Adipocyte (in vitro differentiated cells): ENCODE measurements around the gene CD109.
A peak's percentile ranks its signal among the peaks of the same experiment; 100 is the strongest.
"Not testable (repeated sequence)": the region's sequence is repeated elsewhere in the genome, so short reads cannot be mapped to it uniquely, and the experiment has no call there.

Experiments
- DNase-seq: peaks from one replicate; pipeline ENCODE4 v3.0.0-alpha.2; 2015; ENCODE audit warnings: low read depth
- H3K27me3 ChIP-seq: replicated peaks from 2 replicates; pipeline ENCODE4 v1.7.0; 2013; ENCODE audit warnings: mild to moderate bottlenecking, low read length, moderate library complexity; ENCODE audit not compliant: control insufficient read depth, insufficient read depth
- H3K36me3 ChIP-seq: 2 replicates; pipeline ENCODE4 v1.7.0; 2013; ENCODE audit warnings: low read length, mild to moderate bottlenecking, moderate library complexity; ENCODE audit not compliant: control insufficient read depth, insufficient read depth, severe bottlenecking
- H3K4me1 ChIP-seq: 2 replicates; pipeline ENCODE4 v1.7.0; 2013; ENCODE audit warnings: mild to moderate bottlenecking, low read length, moderate library complexity; ENCODE audit not compliant: control insufficient read depth, insufficient read depth
- H3K4me3 ChIP-seq: 2 replicates; pipeline ENCODE4 v1.7.0; 2013; ENCODE audit warnings: mild to moderate bottlenecking, low read length, moderate library complexity
- H3K9ac ChIP-seq: 2 replicates; pipeline ENCODE4 v1.7.0; 2013; ENCODE audit warnings: mild to moderate bottlenecking, low read length, moderate library complexity
- H3K9me3 ChIP-seq: 2 replicates; pipeline ENCODE4 v1.7.0; 2013; ENCODE audit warnings: mild to moderate bottlenecking, low read length, moderate library complexity; ENCODE audit not compliant: control insufficient read depth

Gene CD109

DNA sequence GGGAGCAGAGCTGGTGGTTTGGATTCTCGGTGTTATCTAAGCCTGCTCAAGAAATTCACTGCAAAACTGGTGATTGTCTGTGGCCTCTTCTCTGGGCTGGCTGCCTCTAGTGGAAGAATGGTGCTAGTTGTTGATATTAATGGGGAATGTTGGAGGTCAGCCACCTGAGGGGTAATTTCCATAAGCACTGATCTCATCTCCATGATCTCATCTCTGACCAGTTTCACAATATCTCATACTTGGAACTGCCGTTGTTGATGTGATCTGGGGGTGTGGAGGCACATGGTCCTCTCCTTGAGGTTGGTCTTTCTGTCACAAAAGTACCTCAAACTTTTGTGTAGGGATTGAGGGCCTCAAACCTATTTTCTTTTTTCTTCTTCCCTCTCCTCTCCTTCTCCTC lies 102.6 kb downstream of the CD109 start:
- Histone ChIP-seq H3K36me3 (peaks cover 6% of the 10 kb centered on the region), H3K27me3 (no peaks in the 10 kb centered on the region), H3K4me3 (no peak overlapping the region), H3K4me1 (peaks cover 42% of the 10 kb centered on the region), H3K9me3 (no peaks in the 10 kb centered on the region), H3K9ac (no peak overlapping the region)
- peak; percentile 87 for DNase-seq

DNA sequence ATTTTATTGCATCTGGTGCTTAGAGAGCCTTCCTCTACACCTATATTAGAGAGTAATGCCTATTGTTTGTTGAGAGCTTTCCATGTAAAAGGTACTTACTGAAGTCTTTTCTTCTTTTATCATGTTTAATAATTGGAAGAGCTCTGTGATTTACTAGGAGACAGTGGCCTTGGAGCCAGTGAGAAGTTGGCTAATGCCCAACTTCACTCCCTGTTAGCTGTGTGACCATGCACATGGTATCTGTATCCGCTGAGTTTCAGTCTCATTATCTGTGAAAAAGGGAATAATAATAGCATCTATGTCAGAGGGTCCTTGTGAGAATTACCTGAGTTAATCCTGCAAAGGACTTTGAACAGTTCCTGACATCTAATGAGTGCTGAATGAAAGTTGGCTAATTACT lies 105.0 kb downstream of the CD109 start:
- H3K9ac ChIP-seq, result no peak overlapping the region
- H3K27me3 ChIP-seq, result no peaks in the 10 kb centered on the region
- peaks cover 50% of the 10 kb centered on the region for H3K4me1 ChIP-seq
- DNase-seq, result no peak
- no peak overlapping the region for H3K4me3 ChIP-seq
- H3K9me3 ChIP-seq, result no peaks in the 10 kb centered on the region
- peaks cover 6% of the 10 kb centered on the region for H3K36me3 ChIP-seq

DNA sequence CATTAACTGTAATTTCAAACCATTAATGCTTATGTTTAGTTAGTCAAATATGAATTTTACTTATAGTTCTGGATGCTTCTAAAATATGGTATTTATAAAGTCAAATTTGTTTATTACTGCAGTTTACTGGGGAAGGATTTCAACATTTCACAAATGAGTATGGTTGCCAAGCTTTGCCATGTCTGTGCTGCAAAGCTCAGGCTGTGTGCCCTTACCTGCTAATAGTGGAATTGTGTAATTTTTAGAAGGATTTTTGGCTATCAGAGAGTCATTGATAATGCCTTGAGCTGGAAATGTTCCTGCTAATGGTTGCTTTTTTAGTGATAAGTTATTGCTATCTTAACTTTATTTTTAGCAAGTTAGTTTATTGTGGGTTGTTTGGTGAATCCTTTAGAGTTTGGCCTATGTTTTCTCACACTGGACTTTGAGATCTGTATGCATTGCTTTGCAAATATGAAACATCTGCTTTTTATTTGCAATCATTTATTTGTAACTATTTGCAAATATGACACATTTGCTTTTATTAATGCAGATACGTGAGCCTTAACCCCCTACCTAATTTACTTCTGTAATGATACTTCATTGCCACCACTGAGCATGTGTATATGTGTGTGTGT lies 105.8 kb downstream of the CD109 start:
- no peak overlapping the region for H3K4me3 ChIP-seq
- H3K36me3 ChIP-seq, result peaks cover 9% of the 10 kb centered on the region
- peak; percentile 49 for DNase-seq
- peaks cover 46% of the 10 kb centered on the region for H3K4me1 ChIP-seq
- no peaks in the 10 kb centered on the region for H3K9me3 ChIP-seq
- H3K27me3 ChIP-seq, result no peaks in the 10 kb centered on the region
- peak overlapping the region; percentile 15 for H3K9ac ChIP-seq

DNA sequence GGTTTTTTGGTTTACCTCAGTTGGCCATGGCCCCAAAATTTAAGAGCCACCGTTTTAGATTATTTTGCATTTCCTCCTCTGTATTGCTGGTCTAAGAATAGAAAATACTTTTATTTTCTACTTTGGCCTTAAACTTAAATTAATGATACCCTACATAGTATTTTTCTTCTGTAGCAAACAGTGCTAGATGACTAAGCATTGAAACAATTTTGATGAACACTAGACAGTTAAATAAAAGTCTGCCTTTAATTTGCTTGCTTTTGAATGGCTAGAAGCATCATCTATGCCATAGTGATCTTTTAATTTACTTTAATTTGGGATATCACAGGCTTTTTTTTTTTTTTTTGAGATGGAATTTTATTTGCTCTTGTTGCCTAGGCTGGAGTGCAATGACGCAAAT lies 106.4 kb downstream of the CD109 start:
- no peak overlapping the region for H3K4me3 ChIP-seq
- no peaks in the 10 kb centered on the region for H3K27me3 ChIP-seq
- H3K36me3 ChIP-seq, result peaks cover 15% of the 10 kb centered on the region
- no peak overlapping the region for H3K9ac ChIP-seq
- no peaks in the 10 kb centered on the region for H3K9me3 ChIP-seq
- peak; percentile 45 for DNase-seq
- H3K4me1 ChIP-seq, result peaks cover 41% of the 10 kb centered on the region

DNA sequence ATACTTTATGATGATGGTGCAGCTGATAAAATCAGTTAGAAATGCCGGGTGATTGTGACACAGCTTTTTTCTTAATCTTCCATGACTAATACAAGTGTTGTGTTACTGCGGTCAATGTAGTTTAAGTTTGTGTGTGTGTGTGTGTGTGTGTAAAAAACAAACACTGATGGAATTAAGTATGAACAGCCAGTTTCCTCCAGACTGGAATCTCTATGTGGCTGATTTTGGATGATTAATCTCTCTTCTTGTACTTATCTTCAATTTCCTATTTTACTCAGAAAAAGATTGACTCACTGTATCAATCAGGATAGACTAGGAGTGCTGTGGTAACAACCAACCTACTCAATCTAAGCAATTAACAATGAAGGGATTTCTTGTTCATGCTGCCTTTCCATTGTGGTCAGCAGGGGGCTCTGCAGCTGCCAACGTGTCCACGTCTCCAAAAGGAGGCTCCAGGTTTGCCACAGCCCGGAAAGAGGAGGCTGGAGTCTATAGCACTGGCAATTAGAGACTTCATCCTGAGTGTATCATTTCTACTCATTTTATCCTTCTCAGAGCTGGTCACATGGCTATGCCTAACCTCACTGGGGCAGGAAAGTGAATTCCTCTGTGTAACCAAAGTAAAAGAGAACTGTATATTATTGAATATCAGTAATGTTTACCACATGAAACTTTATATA lies 107.7 kb downstream of the CD109 start:
- Histone ChIP-seq H3K9me3 (no peaks in the 10 kb centered on the region), H3K27me3 (no peaks in the 10 kb centered on the region), H3K4me1 (peaks cover 36% of the 10 kb centered on the region), H3K36me3 (peaks cover 24% of the 10 kb centered on the region), H3K9ac (peak overlapping the region; percentile 2), H3K4me3 (no peak overlapping the region)
- peak; percentile 95 for DNase-seq

DNA sequence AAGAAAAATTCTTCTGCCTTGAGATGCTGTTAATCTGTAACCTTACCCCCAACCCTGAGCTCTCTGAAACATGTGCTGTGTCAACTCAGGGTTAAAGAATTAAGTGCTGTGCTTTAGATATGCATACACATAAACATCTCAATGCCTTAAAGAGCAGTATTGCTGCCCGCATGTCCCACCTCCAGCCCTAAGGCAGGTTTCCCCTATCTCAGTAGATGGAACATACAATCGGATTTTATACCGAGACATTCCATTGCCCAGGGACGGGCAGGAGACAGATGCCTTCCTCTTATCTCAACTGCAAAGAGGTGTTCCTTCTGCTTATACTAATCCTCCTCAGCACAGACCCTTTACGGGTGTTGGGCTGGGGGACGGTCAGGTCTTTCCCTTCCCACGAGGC lies 109.2 kb downstream of the CD109 start:
- H3K4me3 ChIP-seq, DNase-seq, H3K27me3 ChIP-seq, H3K9ac ChIP-seq, H3K9me3 ChIP-seq: not testable (repeated sequence)
- peaks cover 29% of the 10 kb centered on the region for H3K36me3 ChIP-seq
- peaks cover 33% of the 10 kb centered on the region for H3K4me1 ChIP-seq

DNA sequence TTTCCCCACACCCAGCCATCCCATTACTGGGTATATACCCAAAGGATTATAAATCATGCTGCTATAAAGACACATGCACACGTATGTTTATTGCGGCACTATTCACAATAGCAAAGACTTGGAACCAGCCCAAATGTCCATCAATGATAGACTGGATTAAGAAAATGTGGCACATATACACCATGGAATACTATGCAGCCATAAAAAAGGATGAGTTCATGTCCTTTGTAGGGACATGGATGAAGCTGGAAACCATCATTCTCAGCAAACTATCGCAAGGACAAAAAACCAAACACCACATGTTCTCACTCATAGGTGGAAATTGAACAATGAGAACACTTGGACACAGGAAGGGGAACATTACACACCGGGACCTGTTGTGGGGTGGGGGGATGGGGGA lies 110.0 kb downstream of the CD109 start:
- H3K9me3 ChIP-seq, H3K27me3 ChIP-seq, H3K4me3 ChIP-seq: not testable (repeated sequence)

DNA sequence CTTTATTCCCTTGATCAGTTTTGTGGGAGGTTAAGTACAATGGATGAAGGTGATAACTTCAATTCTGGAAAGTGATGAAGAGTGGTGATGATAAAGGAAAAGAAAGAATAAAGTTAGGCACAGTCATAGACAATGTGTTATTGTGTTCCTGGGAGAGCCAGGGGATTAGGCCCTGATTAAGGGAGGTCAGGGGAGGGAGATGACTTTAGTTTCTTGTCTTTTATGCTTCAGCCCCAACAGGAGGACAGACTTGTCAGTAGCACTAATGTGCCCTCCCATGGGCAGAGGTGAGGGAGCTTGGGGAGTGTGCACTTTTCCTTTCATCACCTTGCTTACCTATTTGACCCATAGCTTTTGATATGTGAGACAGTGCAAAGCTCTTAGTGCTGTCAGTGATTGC lies 115.7 kb downstream of the CD109 start:
- Histone ChIP-seq H3K9me3 (no peaks in the 10 kb centered on the region), H3K4me1 (no peaks in the 10 kb centered on the region), H3K4me3 (no peak overlapping the region), H3K27me3 (no peaks in the 10 kb centered on the region), H3K36me3 (peaks cover 62% of the 10 kb centered on the region), H3K9ac (no peak overlapping the region)
- DNase-seq, result no peak

More for the DNA sequence above, 110.0 kb downstream of the CD109 start:
- Histone ChIP-seq H3K4me1 (peaks cover 30% of the 10 kb centered on the region), H3K36me3 (peaks cover 36% of the 10 kb centered on the region)
- H3K9ac ChIP-seq, DNase-seq: not testable (repeated sequence)

DNA sequence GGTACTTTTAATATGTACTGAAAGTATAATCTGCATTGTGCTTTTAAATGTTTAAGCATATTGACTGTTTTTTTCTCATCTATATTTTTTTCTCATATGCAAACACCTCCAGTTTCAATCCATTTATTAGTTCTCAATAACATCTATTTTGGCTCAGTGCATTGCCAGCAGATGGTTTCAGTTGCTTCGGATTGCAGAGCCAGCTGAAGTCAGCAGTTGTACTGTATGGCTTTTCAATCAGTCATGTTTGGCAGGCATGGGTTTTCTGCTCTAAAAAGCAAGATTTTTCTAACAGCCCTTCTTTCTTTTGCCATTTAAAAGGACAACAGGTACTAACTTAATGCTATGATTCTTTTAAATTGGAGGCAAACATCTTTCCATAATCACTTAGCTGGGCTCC lies 121.2 kb downstream of the CD109 start:
- no peaks in the 10 kb centered on the region for H3K9me3 ChIP-seq
- H3K9ac ChIP-seq, result no peak overlapping the region
- peaks cover 64% of the 10 kb centered on the region for H3K36me3 ChIP-seq
- no peaks in the 10 kb centered on the region for H3K4me1 ChIP-seq
- no peak for DNase-seq
- H3K4me3 ChIP-seq, result no peak overlapping the region
- H3K27me3 ChIP-seq, result no peaks in the 10 kb centered on the region

DNA sequence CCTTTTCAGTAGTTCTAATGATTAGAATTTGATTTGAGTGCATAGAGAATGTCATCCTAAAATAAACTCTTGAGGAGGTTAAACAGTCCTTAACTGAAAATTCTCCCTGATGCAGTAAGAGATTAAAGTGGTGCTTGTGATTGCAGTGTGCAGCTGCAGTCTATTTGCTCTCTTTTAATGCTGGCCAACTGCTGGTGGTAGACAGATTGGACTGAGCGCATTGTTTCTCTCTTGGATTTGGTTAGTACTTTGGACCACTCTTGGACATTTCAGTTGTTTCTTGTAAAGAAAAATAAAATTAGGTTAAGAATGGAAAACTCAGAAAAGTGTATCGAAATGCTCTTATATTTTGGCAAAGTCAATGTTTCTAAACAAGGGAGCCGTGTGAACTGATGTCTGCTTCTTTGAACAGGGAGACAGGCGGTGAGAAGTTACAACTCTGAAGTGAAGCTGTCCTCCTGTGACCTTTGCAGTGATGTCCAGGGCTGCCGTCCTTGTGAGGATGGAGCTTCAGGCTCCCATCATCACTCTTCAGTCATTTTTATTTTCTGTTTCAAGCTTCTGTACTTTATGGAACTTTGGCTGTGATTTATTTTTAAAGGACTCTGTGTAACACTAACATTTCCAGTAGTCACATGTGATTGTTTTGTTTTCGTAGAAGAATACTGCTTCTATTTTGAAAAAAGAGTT lies 127.2 kb downstream of the CD109 start:
- no peak for DNase-seq
- Histone ChIP-seq H3K27me3 (no peaks in the 10 kb centered on the region), H3K4me3 (no peak overlapping the region), H3K9me3 (no peaks in the 10 kb centered on the region), H3K9ac (no peak overlapping the region), H3K4me1 (peaks cover 4% of the 10 kb centered on the region), H3K36me3 (peaks cover 41% of the 10 kb centered on the region)

DNA sequence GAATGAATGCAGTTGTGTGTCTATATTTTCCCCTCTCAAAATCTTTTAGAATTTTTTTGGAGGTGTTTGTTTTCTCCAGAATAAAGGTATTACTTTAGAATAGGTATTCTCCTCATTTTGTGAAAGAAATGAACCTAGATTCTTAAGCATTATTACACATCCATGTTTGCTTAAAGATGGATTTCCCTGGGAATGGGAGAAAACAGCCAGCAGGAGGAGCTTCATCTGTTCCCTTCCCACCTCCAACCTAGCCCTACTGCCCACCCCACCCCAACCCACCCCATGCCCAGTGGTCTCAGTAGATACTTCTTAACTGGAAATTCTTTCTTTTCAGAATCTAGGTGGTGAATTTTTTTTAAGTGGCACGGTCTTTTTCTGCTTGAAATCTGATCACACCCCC lies 127.8 kb downstream of the CD109 start:
- peaks cover 4% of the 10 kb centered on the region for H3K4me1 ChIP-seq
- DNase-seq, result no peak
- no peak overlapping the region for H3K9ac ChIP-seq
- no peaks in the 10 kb centered on the region for H3K27me3 ChIP-seq
- H3K9me3 ChIP-seq, result no peaks in the 10 kb centered on the region
- H3K4me3 ChIP-seq, result no peak overlapping the region
- H3K36me3 ChIP-seq, result peaks cover 35% of the 10 kb centered on the region
